Measurements from ENCODE around the gene AKNA.

The AKNA gene

GRCh38 chr9:114371973-114372917, 15.5 kb downstream of the AKNA start:
- Histone ChIP-seq H3K9ac (ENCODE audit: low read length) (no peak overlapping the region), H3K4me3 (ENCODE audit: low read depth in 1 of 2, low read length in 2 of 2) (no peak overlapping the region), H3K27ac (ENCODE audit: low read depth, low read length) (peak overlapping the region; percentile 17), H3K27me3 (ENCODE audit: control insufficient read depth in 1 of 2, insufficient read depth in 2 of 2, low read length in 2 of 2) (no peaks in the 10 kb centered on the region), H3K9me3 (ENCODE audit: low read length) (no peaks in the 10 kb centered on the region), H3K4me1 (ENCODE audit: insufficient read depth, low read length) (peaks cover 10% of the 10 kb centered on the region), H3K36me3 (ENCODE audit: insufficient read depth, low read length) (peaks cover 48% of the 10 kb centered on the region)

GRCh38 chr9:114371343-114371944, 16.3 kb downstream of the AKNA start:
- H3K27ac ChIP-seq (ENCODE audit: low read depth, low read length), result no peak overlapping the region

GRCh38 chr9:114370968-114371320, 16.8 kb downstream of the AKNA start:
- Histone ChIP-seq H3K4me1 (ENCODE audit: insufficient read depth, low read length) (peaks cover 10% of the 10 kb centered on the region), H3K27me3 (ENCODE audit: control insufficient read depth in 1 of 2, insufficient read depth in 2 of 2, low read length in 2 of 2) (no peaks in the 10 kb centered on the region), H3K36me3 (ENCODE audit: insufficient read depth, low read length) (peaks cover 44% of the 10 kb centered on the region), H3K27ac (ENCODE audit: low read depth, low read length) (no peak overlapping the region), H3K9me3 (ENCODE audit: low read length) (no peaks in the 10 kb centered on the region), H3K4me3 (ENCODE audit: low read depth in 1 of 2, low read length in 2 of 2) (no peak overlapping the region), H3K9ac (ENCODE audit: low read length) (no peak overlapping the region)

More at GRCh38 chr9:114371343-114371944, 16.3 kb downstream of the AKNA start:
- Histone ChIP-seq H3K36me3 (ENCODE audit: insufficient read depth, low read length) (peaks cover 46% of the 10 kb centered on the region), H3K27me3 (ENCODE audit: control insufficient read depth in 1 of 2, insufficient read depth in 2 of 2, low read length in 2 of 2) (no peaks in the 10 kb centered on the region), H3K4me1 (ENCODE audit: insufficient read depth, low read length) (peaks cover 10% of the 10 kb centered on the region), H3K4me3 (ENCODE audit: low read depth in 1 of 2, low read length in 2 of 2) (no peak overlapping the region), H3K9me3 (ENCODE audit: low read length) (no peaks in the 10 kb centered on the region), H3K9ac (ENCODE audit: low read length) (no peak overlapping the region)

- Histone ChIP-seq H3K9ac (ENCODE audit: low read length) (no peak overlapping the region), H3K4me1 (ENCODE audit: insufficient read depth, low read length) (peaks cover 10% of the 10 kb centered on the region), H3K9me3 (ENCODE audit: low read length) (no peaks in the 10 kb centered on the region), H3K27me3 (ENCODE audit: control insufficient read depth in 1 of 2, insufficient read depth in 2 of 2, low read length in 2 of 2) (no peaks in the 10 kb centered on the region), H3K27ac (ENCODE audit: low read depth, low read length) (no peak overlapping the region), H3K36me3 (ENCODE audit: insufficient read depth, low read length) (peaks cover 44% of the 10 kb centered on the region), H3K4me3 (ENCODE audit: low read depth in 1 of 2, low read length in 2 of 2) (no peak overlapping the region)
Observed at GRCh38 chr9:114370251-114370967, 17.4 kb downstream of the AKNA start.

GRCh38 chr9:114369216-114370130, 18.3 kb downstream of the AKNA start:
- no peaks in the 10 kb centered on the region for H3K9me3 ChIP-seq (ENCODE audit: low read length)
- H3K27me3 ChIP-seq (ENCODE audit: control insufficient read depth in 1 of 2, insufficient read depth in 2 of 2, low read length in 2 of 2), result no peaks in the 10 kb centered on the region
- H3K9ac ChIP-seq (ENCODE audit: low read length), result no peak overlapping the region
- no peak overlapping the region for H3K27ac ChIP-seq (ENCODE audit: low read depth, low read length)
- H3K4me1 ChIP-seq (ENCODE audit: insufficient read depth, low read length), result peaks cover 10% of the 10 kb centered on the region
- H3K4me3 ChIP-seq (ENCODE audit: low read depth in 1 of 2, low read length in 2 of 2), result no peak overlapping the region
- H3K36me3 ChIP-seq (ENCODE audit: insufficient read depth, low read length), result peaks cover 47% of the 10 kb centered on the region

- Histone ChIP-seq H3K27ac (ENCODE audit: low read depth, low read length) (no peak overlapping the region), H3K27me3 (ENCODE audit: control insufficient read depth in 1 of 2, insufficient read depth in 2 of 2, low read length in 2 of 2) (no peaks in the 10 kb centered on the region), H3K9ac (ENCODE audit: low read length) (no peak overlapping the region), H3K36me3 (ENCODE audit: insufficient read depth, low read length) (peaks cover 52% of the 10 kb centered on the region), H3K4me1 (ENCODE audit: insufficient read depth, low read length) (peaks cover 10% of the 10 kb centered on the region), H3K9me3 (ENCODE audit: low read length) (no peaks in the 10 kb centered on the region), H3K4me3 (ENCODE audit: low read depth in 1 of 2, low read length in 2 of 2) (no peak overlapping the region)
Observed at GRCh38 chr9:114367772-114368569, 19.8 kb downstream of the AKNA start.

GRCh38 chr9:114367366-114367765, 20.4 kb downstream of the AKNA start:
- Histone ChIP-seq H3K9me3 (ENCODE audit: low read length) (no peaks in the 10 kb centered on the region), H3K9ac (ENCODE audit: low read length) (no peak overlapping the region), H3K4me1 (ENCODE audit: insufficient read depth, low read length) (peaks cover 8% of the 10 kb centered on the region), H3K36me3 (ENCODE audit: insufficient read depth, low read length) (peaks cover 58% of the 10 kb centered on the region), H3K4me3 (ENCODE audit: low read depth in 1 of 2, low read length in 2 of 2) (no peak overlapping the region), H3K27ac (ENCODE audit: low read depth, low read length) (no peak overlapping the region), H3K27me3 (ENCODE audit: control insufficient read depth in 1 of 2, insufficient read depth in 2 of 2, low read length in 2 of 2) (no peaks in the 10 kb centered on the region)

- H3K4me1 ChIP-seq (ENCODE audit: insufficient read depth, low read length), result no peaks in the 10 kb centered on the region
Observed at GRCh38 chr9:114366334-114367128, 21.3 kb downstream of the AKNA start.

GRCh38 chr9:114365194-114365593, 22.6 kb downstream of the AKNA start:
- Histone ChIP-seq H3K36me3 (ENCODE audit: insufficient read depth, low read length) (peaks cover 76% of the 10 kb centered on the region), H3K27ac (ENCODE audit: low read depth, low read length) (no peak overlapping the region), H3K4me3 (ENCODE audit: low read depth in 1 of 2, low read length in 2 of 2) (no peak overlapping the region), H3K4me1 (ENCODE audit: insufficient read depth, low read length) (no peaks in the 10 kb centered on the region), H3K9me3 (ENCODE audit: low read length) (no peaks in the 10 kb centered on the region), H3K9ac (ENCODE audit: low read length) (no peak overlapping the region), H3K27me3 (ENCODE audit: control insufficient read depth in 1 of 2, insufficient read depth in 2 of 2, low read length in 2 of 2) (no peaks in the 10 kb centered on the region)

More at GRCh38 chr9:114366334-114367128, 21.3 kb downstream of the AKNA start:
- Histone ChIP-seq H3K9ac (ENCODE audit: low read length) (no peak overlapping the region), H3K27ac (ENCODE audit: low read depth, low read length) (no peak overlapping the region), H3K27me3 (ENCODE audit: control insufficient read depth in 1 of 2, insufficient read depth in 2 of 2, low read length in 2 of 2) (no peaks in the 10 kb centered on the region), H3K9me3 (ENCODE audit: low read length) (no peaks in the 10 kb centered on the region), H3K4me3 (ENCODE audit: low read depth in 1 of 2, low read length in 2 of 2) (no peak overlapping the region), H3K36me3 (ENCODE audit: insufficient read depth, low read length) (peaks cover 66% of the 10 kb centered on the region)
